BE2C (cell line): ENCODE data around the gene KIAA0930.
A peak's percentile ranks its signal among the peaks of the same experiment; 100 is the strongest.

Experiments used
- DNase-seq: peaks from one replicate; pipeline ENCODE4 v3.0.0-alpha.2; 2020
- H3K27me3 ChIP-seq: fragments of 250-450 bp; sonication (Bioruptor Pico); 2 replicates; pipeline ENCODE4 v1.5.1; 2020; ENCODE audit warnings: mild to moderate bottlenecking
- H3K36me3 ChIP-seq: fragments of 250-450 bp; sonication (Bioruptor Pico); 2 replicates; pipeline ENCODE4 v1.5.1; 2020; ENCODE audit warnings: mild to moderate bottlenecking
- H3K4me1 ChIP-seq: fragments of 250-450 bp; sonication (Bioruptor Pico); 2 replicates; pipeline ENCODE4 v1.5.1; 2020
- H3K4me3 ChIP-seq: 2 replicates; pipeline ENCODE4 v1.5.1; 2011; ENCODE audit warnings: low read depth, low read length
- H3K9me3 ChIP-seq: fragments of 250-450 bp; sonication (Bioruptor Pico); 2 replicates; pipeline ENCODE4 v1.5.1; 2020
- CTCF ChIP-seq: IDR thresholded peaks from 2 replicates; pipeline ENCODE4 v1.5.1; 2012; ENCODE audit warnings: mild to moderate bottlenecking, low read depth, low read length

KIAA0930 gene

GRCh38 chr22:45246060-45246985 lies 5.6 kb upstream of the KIAA0930 start:
- H3K9me3 ChIP-seq, result no peaks in the 10 kb centered on the region
- H3K4me1 ChIP-seq, result no peaks in the 10 kb centered on the region; the same call in none of the 2 replicates
- no peaks in the 10 kb centered on the region for H3K27me3 ChIP-seq
- no peak for TF ChIP-seq CTCF
- H3K4me3 ChIP-seq, result no peak overlapping the region
- no peaks in the 10 kb centered on the region for H3K36me3 ChIP-seq
- DNase-seq, result peak; percentile 54

DNA sequence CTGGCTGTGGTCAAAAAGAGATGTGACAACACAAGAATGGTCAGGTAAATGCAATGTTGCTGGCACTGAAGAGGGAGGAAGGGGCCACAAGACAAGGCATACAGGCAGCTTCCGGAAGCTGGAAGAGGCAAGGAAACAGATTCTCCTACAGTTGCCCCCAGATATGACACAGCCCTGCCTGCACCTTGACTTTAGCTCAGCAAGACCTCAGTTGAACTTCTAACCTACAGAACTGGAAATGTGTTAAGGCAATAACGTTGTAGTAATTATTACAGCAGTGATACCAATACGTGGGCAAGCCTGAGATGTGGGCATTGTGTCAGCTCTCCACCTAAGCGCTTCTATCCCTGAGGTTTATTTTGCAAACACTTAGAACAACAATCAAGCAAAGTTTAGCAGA lies 4.2 kb upstream of the KIAA0930 start:
- peaks cover 3% of the 10 kb centered on the region for H3K4me1 ChIP-seq
- TF ChIP-seq CTCF, result no peak
- H3K4me3 ChIP-seq, result no peak overlapping the region
- no peaks in the 10 kb centered on the region for H3K36me3 ChIP-seq
- H3K27me3 ChIP-seq, result no peaks in the 10 kb centered on the region
- no peak for DNase-seq
- no peaks in the 10 kb centered on the region for H3K9me3 ChIP-seq

GRCh38 chr22:45242778-45243191 lies 2.1 kb upstream of the KIAA0930 start:
- H3K36me3 ChIP-seq, result peaks cover 3% of the 10 kb centered on the region; the same call in 1 of the 2 replicates
- H3K4me1 ChIP-seq, result peaks cover 3% of the 10 kb centered on the region
- H3K9me3 ChIP-seq, result no peaks in the 10 kb centered on the region
- peak; percentile 40 for DNase-seq
- H3K4me3 ChIP-seq, result no peak overlapping the region
- TF ChIP-seq CTCF, result peak; percentile 39
- no peaks in the 10 kb centered on the region for H3K27me3 ChIP-seq

DNA sequence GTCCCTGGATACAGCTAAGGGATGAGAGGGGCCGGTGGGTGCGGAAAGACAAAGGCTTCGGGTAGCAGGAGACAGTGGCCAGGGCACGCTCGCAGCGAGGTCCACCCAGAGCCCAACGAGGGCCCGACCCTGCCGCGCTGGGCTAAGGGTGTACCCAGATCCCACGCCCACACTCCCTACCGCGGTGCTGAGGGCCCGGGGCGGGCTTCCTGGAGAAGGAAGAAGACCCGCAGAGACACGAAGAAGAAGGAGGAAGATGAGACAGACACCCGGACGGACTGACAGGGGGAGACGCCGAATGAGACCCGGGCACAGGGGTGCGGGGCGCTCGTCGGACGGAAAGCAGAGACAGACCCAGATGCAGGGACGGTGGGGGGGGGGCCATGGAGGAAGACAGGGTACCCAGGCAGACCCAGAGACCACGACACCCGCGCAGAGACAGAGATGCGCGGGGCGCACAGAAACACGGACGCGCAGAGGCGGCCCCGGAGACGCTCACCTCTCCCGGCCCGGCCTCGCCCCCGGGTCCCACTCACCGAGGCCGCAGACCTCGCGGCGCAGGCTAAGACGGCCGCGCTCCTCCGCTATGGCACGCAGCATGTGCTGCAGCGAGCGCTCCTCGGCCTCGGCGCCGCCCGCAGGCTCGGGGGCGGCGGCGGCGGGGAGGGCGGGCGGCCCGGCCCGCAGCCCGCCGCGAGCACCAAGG lies 437 bp downstream of the KIAA0930 start:
- TF ChIP-seq CTCF, result no peak
- Histone ChIP-seq H3K27me3 (no peaks in the 10 kb centered on the region), H3K36me3 (peaks cover 3% of the 10 kb centered on the region; the same call in 1 of the 2 replicates), H3K4me3 (peak overlapping the region; percentile 70), H3K4me1 (peaks cover 3% of the 10 kb centered on the region), H3K9me3 (no peaks in the 10 kb centered on the region)
- peak; percentile 53 for DNase-seq

DNA sequence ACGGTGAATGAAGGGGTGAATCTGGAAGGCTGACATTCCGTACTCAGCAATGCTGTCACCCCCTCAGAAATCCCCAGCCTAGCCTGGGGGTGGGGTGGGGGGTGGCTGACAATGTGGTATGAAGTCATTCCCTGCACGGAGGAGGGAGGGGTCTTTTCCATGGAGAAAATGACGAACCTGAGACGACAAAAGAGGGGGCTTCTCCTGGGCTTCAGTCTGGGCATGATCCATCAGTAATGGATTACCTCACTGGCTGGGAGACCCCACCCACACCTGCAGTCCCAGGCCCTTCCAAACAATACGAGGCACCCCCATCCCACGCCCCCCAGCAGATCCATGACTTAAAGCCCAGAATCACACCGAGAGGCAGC lies 1.0 kb downstream of the KIAA0930 start:
- Histone ChIP-seq H3K36me3 (peaks cover 3% of the 10 kb centered on the region; the same call in 1 of the 2 replicates), H3K9me3 (no peaks in the 10 kb centered on the region), H3K4me1 (peaks cover 3% of the 10 kb centered on the region), H3K27me3 (no peaks in the 10 kb centered on the region), H3K4me3 (peak overlapping the region; percentile 70)
- TF ChIP-seq CTCF, result no peak
- no peak for DNase-seq
